DOHH2 (cell line): ENCODE data around the gene PLA2G6.

Experiments used
- H3F3A ChIP-seq: fragments of 200-600 bp; sonication (generic), shearing (Covaris generic); 2 replicates; pipeline ENCODE4 v1.6.0; 2016; ENCODE audit warnings: antibody characterized with exemption, mild to moderate bottlenecking; ENCODE audit not compliant: control insufficient read depth, insufficient read depth
- H3K27ac ChIP-seq: fragments of 200-600 bp; sonication (generic); 2 replicates; pipeline ENCODE4 v1.5.1; 2014; ENCODE audit warnings: low read depth, mild to moderate bottlenecking, low read length, moderate library complexity
- H3K27me3 ChIP-seq: fragments of 200-600 bp; sonication (generic); 2 replicates; pipeline ENCODE4 v1.6.1; 2014; ENCODE audit warnings: mild to moderate bottlenecking, low read length, mixed read lengths; ENCODE audit not compliant: control insufficient read depth
- H3K36me3 ChIP-seq: fragments of 200-600 bp; sonication (generic); 2 replicates; pipeline ENCODE4 v1.6.1; 2014; ENCODE audit warnings: mild to moderate bottlenecking, low read length, moderate library complexity, mixed read lengths; ENCODE audit not compliant: control insufficient read depth
- H3K4me1 ChIP-seq: fragments of 200-600 bp; sonication (generic); 2 replicates; pipeline ENCODE4 v1.6.1; 2014; ENCODE audit warnings: mild to moderate bottlenecking, low read length, mixed read lengths; ENCODE audit not compliant: control insufficient read depth
- H3K4me2 ChIP-seq: fragments of 200-600 bp; sonication (generic); 2 replicates; pipeline ENCODE4 v1.6.0; 2014; ENCODE audit warnings: mild to moderate bottlenecking, low read length, moderate library complexity
- H3K4me3 ChIP-seq: fragments of 200-600 bp; sonication (generic); 2 replicates; pipeline ENCODE4 v1.5.1; 2014; ENCODE audit warnings: mild to moderate bottlenecking, low read length, mixed read lengths
- H3K79me2 ChIP-seq: fragments of 200-600 bp; sonication (generic); 2 replicates; pipeline ENCODE4 v1.6.1; 2014; ENCODE audit warnings: mild to moderate bottlenecking, low read length, mixed read lengths; ENCODE audit not compliant: control insufficient read depth
- H3K9me2 ChIP-seq: fragments of 200-600 bp; sonication (generic); replicated peaks from 2 replicates; pipeline ENCODE4 v1.6.1; 2014; ENCODE audit warnings: mild to moderate bottlenecking, low read length, mixed read lengths; ENCODE audit not compliant: control insufficient read depth
- H3K9me3 ChIP-seq: fragments of 200-600 bp; sonication (generic); 2 replicates; pipeline ENCODE4 v1.6.1; 2014; ENCODE audit warnings: antibody characterized with exemption, low read length, mixed read lengths; ENCODE audit not compliant: control insufficient read depth, insufficient read depth
- H4K20me1 ChIP-seq: fragments of 200-600 bp; sonication (generic); 2 replicates; pipeline ENCODE4 v1.6.0; 2014; ENCODE audit warnings: low read depth, mild to moderate bottlenecking, antibody characterized with exemption, low read length, moderate library complexity; ENCODE audit not compliant: control insufficient read depth, insufficient read depth
- EZH2phosphoT487 ChIP-seq: fragments of 200-600 bp; sonication (generic); IDR thresholded peaks from 2 replicates; pipeline ENCODE4 v1.6.1; 2017; ENCODE audit warnings: borderline replicate concordance, mild to moderate bottlenecking, antibody characterized with exemption, low read length, moderate library complexity, mixed read lengths
- TF ChIP-seq, protein P1 (sequence below): fragments of 200-600 bp; sonication (generic); IDR thresholded peaks from one replicate; pipeline ENCODE4 v1.5.1; 2014; ENCODE audit warnings: antibody characterized with exemption, mild to moderate bottlenecking, low read depth, low read length; ENCODE audit not compliant: poor library complexity, severe bottlenecking

The PLA2G6 gene

DNA sequence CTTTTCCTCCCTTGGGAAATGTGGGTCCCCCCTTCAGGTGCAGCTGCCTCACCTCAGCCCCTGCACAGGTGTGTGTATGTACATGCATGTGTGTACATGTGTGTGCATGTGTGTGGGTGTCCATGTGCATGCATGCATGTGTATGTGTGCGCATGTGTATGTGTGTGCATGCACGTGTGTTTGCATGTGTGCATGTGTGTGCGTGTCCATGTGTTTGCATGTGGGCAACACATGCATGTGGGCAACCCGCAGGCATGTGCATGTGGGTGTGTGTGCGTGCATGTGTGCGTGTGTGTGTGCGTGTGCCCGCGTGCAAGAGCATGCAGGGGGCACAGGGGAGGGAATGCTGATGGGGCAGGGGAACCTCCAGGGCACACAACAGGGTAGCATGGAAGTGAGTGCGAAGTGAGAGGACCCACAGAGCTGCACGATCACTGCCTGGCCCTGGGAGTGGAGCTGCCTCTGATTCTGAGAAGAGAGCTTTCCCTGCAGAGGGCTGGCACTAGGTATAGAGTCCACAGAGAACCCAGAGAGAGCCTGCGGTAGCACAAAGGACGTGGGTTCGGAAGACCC is 56.5 kb downstream of the PLA2G6 start:
- no peak overlapping the region for H3K27ac ChIP-seq
- no peak for TF ChIP-seq EZH2phosphoT487
- H3K27me3 ChIP-seq: no peaks in the 10 kb centered on the region
- H3K9me3 ChIP-seq: no peaks in the 10 kb centered on the region
- H3K79me2 ChIP-seq: no peaks in the 10 kb centered on the region
- H4K20me1 ChIP-seq: no peaks in the 10 kb centered on the region
- H3K36me3 ChIP-seq: no peaks in the 10 kb centered on the region
- H3K9me2 ChIP-seq: no peaks in the 10 kb centered on the region
- no peaks in the 10 kb centered on the region for H3K4me1 ChIP-seq
- H3K4me2 ChIP-seq: no peak overlapping the region
- H3K4me3 ChIP-seq: no peak overlapping the region
- no peaks in the 10 kb centered on the region for H3F3A ChIP-seq

DNA sequence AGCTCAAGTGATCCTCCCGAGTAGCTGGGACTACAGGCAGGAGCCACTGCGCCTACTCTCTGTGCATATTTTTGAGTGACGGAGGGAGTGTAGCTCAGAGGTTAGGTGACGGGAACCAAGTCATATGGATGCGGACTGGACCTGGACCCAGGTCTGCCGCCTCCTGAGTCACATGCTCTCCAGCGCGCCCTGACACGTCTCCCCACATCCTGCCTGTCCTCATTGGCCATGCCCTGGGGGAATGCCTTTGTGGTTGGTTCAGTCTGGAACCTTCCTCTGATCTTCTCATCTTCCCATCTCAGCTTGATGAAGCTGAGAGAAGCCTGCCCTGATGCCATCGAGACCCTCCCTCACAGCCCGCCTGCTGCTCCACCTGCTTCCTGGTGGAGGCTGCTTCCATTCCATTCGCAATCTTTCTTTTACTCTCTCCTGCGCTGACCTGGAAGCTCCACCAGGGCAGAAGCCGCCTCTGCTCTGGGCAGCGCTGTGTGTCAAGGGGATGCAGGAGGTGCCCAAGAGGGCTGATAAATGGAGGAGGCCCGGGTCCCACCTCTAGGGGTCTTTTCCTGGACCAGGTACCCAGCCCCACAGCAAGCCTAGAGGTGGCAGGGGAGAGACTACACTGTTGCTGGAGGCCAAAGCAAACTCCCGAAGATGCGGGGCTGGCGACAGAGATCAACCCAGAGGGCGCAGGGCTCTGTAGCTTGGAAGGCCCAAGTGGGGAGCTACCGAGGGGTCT is 57.2 kb downstream of the PLA2G6 start:
- no peak overlapping the region for H3K27ac ChIP-seq
- TF ChIP-seq, protein P1, sequence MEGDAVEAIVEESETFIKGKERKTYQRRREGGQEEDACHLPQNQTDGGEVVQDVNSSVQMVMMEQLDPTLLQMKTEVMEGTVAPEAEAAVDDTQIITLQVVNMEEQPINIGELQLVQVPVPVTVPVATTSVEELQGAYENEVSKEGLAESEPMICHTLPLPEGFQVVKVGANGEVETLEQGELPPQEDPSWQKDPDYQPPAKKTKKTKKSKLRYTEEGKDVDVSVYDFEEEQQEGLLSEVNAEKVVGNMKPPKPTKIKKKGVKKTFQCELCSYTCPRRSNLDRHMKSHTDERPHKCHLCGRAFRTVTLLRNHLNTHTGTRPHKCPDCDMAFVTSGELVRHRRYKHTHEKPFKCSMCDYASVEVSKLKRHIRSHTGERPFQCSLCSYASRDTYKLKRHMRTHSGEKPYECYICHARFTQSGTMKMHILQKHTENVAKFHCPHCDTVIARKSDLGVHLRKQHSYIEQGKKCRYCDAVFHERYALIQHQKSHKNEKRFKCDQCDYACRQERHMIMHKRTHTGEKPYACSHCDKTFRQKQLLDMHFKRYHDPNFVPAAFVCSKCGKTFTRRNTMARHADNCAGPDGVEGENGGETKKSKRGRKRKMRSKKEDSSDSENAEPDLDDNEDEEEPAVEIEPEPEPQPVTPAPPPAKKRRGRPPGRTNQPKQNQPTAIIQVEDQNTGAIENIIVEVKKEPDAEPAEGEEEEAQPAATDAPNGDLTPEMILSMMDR: no peak
- TF ChIP-seq EZH2phosphoT487: no peak

DNA sequence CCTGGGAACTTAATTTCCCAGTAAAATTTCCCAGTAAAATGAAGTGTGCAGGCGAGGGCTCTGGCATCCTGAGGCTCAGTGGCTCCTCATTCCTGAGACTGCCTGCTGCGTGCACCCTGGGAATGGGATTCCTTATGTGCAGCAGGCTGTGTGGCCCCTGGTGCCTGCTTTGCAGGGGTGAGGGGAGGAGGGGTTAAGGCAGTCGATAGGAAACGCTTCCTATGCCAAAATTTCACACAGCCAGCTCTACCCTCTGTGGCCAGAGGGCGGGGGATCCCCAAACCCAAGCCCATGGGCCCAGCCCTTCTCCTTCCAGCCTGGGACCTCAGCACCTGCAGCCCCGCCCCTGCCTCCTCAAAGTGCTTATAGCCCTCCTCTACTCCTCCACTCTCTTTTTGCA is 59.0 kb downstream of the PLA2G6 start:
- Histone ChIP-seq H3K9me3 (no peaks in the 10 kb centered on the region), H4K20me1 (no peaks in the 10 kb centered on the region), H3K36me3 (no peaks in the 10 kb centered on the region), H3K9me2 (no peaks in the 10 kb centered on the region), H3K27me3 (no peaks in the 10 kb centered on the region), H3K27ac (no peak overlapping the region), H3K4me2 (no peak overlapping the region), H3K4me1 (no peaks in the 10 kb centered on the region), H3F3A (no peaks in the 10 kb centered on the region), H3K4me3 (no peak overlapping the region), H3K79me2 (no peaks in the 10 kb centered on the region)
- TF ChIP-seq, protein P1: no peak
- no peak for TF ChIP-seq EZH2phosphoT487

More for the DNA sequence above, 57.2 kb downstream of the PLA2G6 start:
- no peak overlapping the region for H3K4me3 ChIP-seq
- H4K20me1 ChIP-seq: no peaks in the 10 kb centered on the region
- no peaks in the 10 kb centered on the region for H3K4me1 ChIP-seq
- no peak overlapping the region for H3K4me2 ChIP-seq
- no peaks in the 10 kb centered on the region for H3K79me2 ChIP-seq
- H3F3A ChIP-seq: no peaks in the 10 kb centered on the region
- H3K9me2 ChIP-seq: no peaks in the 10 kb centered on the region
- H3K36me3 ChIP-seq: no peaks in the 10 kb centered on the region
- H3K27me3 ChIP-seq: no peaks in the 10 kb centered on the region
- no peaks in the 10 kb centered on the region for H3K9me3 ChIP-seq
